ENCODE data around the gene SERPINB8.
"Not testable (repeated sequence)": the region's sequence is repeated elsewhere in the genome, so short reads cannot be mapped to it uniquely, and the experiment has no call there.

The SERPINB8 gene

DNA sequence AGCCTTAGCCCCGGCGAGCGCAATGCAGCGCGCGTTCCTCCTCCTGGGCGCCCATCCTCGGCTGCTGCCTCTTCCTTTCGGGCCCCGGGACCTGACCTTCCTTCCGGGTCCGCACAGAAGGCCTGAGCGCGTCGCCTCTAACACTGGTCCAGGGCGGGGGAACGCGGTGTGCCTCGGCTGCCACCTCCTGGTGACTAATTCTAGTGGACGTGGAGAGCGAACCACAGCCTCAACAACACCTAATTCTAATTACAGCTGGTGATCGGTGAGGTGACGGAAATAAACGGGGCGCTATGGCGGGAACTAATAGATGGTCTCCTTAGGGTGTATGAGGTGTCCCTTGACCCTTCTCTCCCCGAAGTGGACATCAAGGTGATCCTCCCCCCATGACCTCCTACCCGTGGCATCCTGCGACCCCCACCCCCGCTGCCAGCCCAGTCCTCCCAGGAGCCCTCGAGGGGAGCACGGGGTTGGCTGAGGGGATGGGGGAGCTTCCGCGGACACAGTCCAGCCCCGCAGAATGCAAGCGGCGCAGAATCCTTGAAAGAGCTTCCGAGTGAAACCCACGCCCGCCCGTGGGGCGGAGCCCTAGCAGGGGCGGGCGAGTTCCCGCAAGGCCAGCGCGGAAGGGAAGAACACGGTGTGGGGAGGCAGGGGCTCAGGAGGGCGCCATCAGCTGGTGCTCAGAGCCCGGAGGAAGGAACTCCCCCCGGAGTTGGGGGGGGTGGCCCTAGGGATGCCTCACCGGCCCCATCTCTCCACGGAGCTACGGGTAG lies 33.5 kb upstream of the SERPINB8 start:
- H3K4me3 Mint-ChIP-seq: peak overlapping the region; percentile 83 to 86 (median 85)
- H3K27ac Mint-ChIP-seq: no peak overlapping the region
- TF ChIP-seq, protein P1, sequence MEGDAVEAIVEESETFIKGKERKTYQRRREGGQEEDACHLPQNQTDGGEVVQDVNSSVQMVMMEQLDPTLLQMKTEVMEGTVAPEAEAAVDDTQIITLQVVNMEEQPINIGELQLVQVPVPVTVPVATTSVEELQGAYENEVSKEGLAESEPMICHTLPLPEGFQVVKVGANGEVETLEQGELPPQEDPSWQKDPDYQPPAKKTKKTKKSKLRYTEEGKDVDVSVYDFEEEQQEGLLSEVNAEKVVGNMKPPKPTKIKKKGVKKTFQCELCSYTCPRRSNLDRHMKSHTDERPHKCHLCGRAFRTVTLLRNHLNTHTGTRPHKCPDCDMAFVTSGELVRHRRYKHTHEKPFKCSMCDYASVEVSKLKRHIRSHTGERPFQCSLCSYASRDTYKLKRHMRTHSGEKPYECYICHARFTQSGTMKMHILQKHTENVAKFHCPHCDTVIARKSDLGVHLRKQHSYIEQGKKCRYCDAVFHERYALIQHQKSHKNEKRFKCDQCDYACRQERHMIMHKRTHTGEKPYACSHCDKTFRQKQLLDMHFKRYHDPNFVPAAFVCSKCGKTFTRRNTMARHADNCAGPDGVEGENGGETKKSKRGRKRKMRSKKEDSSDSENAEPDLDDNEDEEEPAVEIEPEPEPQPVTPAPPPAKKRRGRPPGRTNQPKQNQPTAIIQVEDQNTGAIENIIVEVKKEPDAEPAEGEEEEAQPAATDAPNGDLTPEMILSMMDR (IDR thresholded peaks at IDR 0.05; ENCODE audit: unreplicated experiment in 3 of 3): peak; percentile 66 to 69 (median 66)
- peaks cover 4% of the 10 kb centered on the region for H3K27me3 Mint-ChIP-seq (ENCODE audit: low read depth)
- no peaks in the 10 kb centered on the region for H3K9me3 Mint-ChIP-seq
- no peaks in the 10 kb centered on the region for H3K4me1 Mint-ChIP-seq
- no peaks in the 10 kb centered on the region for H3K36me3 Mint-ChIP-seq (ENCODE audit: low read depth)

DNA sequence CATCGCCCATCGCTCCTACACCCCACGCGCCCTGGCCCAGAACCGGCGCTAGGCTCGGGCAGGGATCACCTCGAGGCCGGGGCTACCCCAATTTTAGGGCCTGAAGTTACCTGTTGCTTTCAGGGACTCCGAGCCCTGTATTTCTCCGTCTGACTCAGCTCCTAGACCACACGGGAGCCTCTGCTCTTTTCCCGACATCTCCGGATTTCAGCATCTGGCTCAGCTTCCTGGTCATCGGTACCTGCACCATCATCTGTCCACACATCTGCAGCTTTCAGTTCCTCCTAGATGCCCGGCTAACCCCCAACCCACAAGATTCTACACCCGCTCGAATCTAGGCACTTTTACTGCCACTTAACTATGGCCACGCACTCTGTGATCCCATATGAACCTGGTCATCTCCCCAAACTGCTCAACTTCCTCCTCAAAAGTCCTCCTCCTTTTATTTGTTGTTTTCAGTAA lies 32.9 kb upstream of the SERPINB8 start:
- no peaks in the 10 kb centered on the region for H3K4me1 Mint-ChIP-seq
- no peak overlapping the region for H3K4me3 Mint-ChIP-seq
- peaks cover 5% of the 10 kb centered on the region for H3K9me3 Mint-ChIP-seq

DNA sequence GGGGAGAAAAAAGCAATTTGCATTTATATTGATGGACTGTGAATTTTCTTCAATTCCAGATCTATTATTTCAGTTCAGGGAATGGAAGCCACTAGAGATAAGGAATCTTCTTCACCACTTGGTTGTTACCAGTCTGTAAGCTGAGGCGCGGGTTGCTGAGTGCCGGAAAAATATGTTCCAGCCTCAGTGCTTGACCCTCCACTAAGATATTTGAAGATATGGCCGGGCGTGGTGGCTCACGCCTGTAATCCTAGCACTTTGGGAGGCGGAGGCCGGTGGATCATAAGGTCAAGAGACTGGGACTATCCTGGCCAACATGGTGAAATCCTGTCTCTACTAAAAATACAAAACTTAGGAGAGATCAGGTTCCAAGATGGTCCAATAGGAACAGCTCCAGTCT lies 29.9 kb upstream of the SERPINB8 start:
- no peaks in the 10 kb centered on the region for H3K4me1 Mint-ChIP-seq
- H3K27ac Mint-ChIP-seq: no peak overlapping the region
- TF ChIP-seq, protein P1 (IDR thresholded peaks at IDR 0.05; ENCODE audit: unreplicated experiment in 3 of 3): no peak
- peaks cover 13% of the 10 kb centered on the region for H3K27me3 Mint-ChIP-seq (ENCODE audit: low read depth)
- H3K9me3 Mint-ChIP-seq: peaks cover 10% of the 10 kb centered on the region
- H3K4me3 Mint-ChIP-seq: no peak overlapping the region
- H3K36me3 Mint-ChIP-seq (ENCODE audit: low read depth): no peaks in the 10 kb centered on the region

More for the DNA sequence above, 32.9 kb upstream of the SERPINB8 start:
- TF ChIP-seq, protein P1 (IDR thresholded peaks at IDR 0.05; ENCODE audit: unreplicated experiment in 3 of 3): no peak
- Mint-ChIP-seq H3K27me3 (ENCODE audit: low read depth) (peaks cover 4% of the 10 kb centered on the region), H3K36me3 (ENCODE audit: low read depth) (no peaks in the 10 kb centered on the region), H3K27ac (no peak overlapping the region)

DNA sequence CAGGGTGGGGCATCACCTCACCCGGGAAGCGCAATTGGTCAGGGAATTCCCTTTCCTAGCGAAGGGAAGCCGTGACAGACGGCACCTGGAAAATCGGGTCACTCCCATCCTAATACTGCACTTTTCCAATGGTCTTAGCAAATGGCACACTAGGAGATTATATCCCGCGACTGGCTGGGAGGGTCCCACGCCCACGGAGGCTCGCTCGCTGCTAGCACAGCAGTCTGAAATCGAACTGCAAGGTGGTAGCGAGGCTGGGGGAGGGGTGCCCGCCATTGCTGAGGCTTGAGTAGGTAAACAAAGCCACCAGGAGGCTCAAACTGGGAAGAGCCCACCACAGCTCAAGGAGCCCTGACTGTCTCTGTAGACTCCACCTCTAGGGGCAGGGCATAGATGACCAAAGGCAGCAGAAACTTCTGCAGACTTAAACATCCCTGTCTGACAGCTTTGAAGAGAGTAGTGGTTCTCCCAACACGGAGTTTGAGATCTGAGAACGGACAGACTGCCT lies 29.3 kb upstream of the SERPINB8 start:
- Mint-ChIP-seq H3K9me3 (peaks cover 10% of the 10 kb centered on the region), H3K27me3 (ENCODE audit: low read depth) (peaks cover 13% of the 10 kb centered on the region)
- not testable (repeated sequence) for H3K4me3 Mint-ChIP-seq; H3K4me1 Mint-ChIP-seq; H3K27ac Mint-ChIP-seq; H3K36me3 Mint-ChIP-seq (ENCODE audit: low read depth)

DNA sequence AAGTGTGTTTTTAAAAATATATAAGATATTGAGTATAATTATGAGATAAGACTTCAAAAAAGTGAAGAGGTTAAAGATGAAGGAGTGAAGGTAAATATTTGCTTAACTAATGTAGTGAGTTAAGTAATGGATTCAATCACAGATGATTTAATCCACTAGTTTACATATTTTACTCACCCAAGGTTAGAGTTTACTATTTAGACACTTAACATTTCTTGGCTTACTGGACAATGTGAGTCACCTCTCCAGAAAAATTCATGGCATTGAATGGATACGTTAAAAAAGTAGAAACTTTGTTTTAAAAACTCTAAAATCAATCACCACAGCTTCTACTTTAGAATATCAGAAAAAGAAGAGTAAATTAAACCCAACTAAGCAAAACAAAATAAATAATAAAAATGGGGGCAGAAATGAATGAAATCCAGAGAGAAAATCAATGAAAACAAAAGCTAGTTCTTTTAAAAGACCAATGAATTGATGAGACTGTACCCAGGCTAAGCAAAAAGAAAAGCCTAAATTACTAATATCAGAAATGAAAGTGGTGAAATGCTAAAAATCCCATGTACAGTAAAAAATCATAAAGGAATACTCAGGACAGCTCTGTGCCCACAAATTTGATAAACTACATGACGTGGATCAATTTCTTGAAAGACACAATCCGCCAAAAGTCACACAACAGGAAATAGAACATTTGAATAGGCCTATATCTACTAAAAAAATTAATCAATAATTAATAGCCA lies 22.7 kb upstream of the SERPINB8 start:
- TF ChIP-seq, protein P1 (IDR thresholded peaks at IDR 0.05; ENCODE audit: unreplicated experiment in 3 of 3): no peak
- H3K36me3 Mint-ChIP-seq (ENCODE audit: low read depth): no peaks in the 10 kb centered on the region
- H3K4me3 Mint-ChIP-seq: no peak overlapping the region
- peaks cover 7% of the 10 kb centered on the region for H3K4me1 Mint-ChIP-seq
- H3K9me3 Mint-ChIP-seq: peaks cover 6% of the 10 kb centered on the region
- no peak overlapping the region for H3K27ac Mint-ChIP-seq
- H3K27me3 Mint-ChIP-seq (ENCODE audit: low read depth): peaks cover 27% of the 10 kb centered on the region

DNA sequence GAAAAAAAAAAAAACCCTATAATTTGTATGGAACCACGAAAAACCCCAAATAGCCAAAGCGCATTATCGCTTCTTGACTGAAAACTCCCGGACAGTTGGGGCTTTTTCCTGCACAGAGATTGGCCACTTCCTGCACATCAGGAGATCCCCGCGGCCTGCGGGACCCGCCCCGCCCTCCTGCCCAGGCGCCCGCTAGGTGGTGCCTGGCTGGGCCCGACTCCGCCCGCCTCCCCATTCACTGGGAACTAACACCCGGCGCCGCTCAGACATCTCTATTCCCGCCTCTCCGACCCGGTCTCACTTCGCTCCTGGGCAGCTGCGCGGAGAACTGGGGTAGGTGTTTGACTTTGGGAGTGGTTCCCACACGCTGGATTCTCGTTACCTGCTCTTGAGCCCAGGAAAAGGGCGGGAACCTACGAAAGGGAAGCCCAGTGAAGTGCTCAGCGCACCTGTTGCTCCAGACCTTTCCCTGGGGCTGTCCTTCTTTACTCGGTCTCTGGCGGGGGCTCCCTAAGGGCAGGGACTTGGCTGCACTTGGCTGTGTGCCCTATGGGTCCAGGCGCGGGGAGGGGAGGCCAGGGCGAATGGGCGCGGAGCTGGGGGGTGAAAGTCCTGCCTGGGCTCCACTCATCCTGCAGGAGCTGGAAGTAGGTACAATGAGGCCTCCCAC lies 20.7 kb upstream of the SERPINB8 start, which contains the start of gene HMSD:
HMSD (plus strand) TSS at position 234 of the 670 bp plus-strand sequence. CDS start 4,155 bp downstream, outside the sequence.
- Mint-ChIP-seq H3K4me1 (peaks cover 10% of the 10 kb centered on the region), H3K27ac (no peak within 1 kb of the TSS), H3K27me3 (ENCODE audit: low read depth) (peaks cover 24% of the 10 kb centered on the region), H3K36me3 (ENCODE audit: low read depth) (no peaks in the 10 kb centered on the region), H3K4me3 (peak within 1 kb of the TSS; percentile 65 to 73 (median 70)), H3K9me3 (no peaks in the 10 kb centered on the region)
- TF ChIP-seq, protein P1 (IDR thresholded peaks at IDR 0.05; ENCODE audit: unreplicated experiment in 3 of 3): peak; percentile 26 to 51 (median 30)

All from nephron (organoid).